ENCODE data around the gene CACHD1. TPM values are rescaled to one million over a fixed set of nuclear protein-coding genes. Genes with fewer than 3 reads are reported as not detected.

The CACHD1 gene
- polyA plus RNA-seq, 1 of the 3 experiments (the other 2 are of a cell fraction), result 2.2 TPM

DNA sequence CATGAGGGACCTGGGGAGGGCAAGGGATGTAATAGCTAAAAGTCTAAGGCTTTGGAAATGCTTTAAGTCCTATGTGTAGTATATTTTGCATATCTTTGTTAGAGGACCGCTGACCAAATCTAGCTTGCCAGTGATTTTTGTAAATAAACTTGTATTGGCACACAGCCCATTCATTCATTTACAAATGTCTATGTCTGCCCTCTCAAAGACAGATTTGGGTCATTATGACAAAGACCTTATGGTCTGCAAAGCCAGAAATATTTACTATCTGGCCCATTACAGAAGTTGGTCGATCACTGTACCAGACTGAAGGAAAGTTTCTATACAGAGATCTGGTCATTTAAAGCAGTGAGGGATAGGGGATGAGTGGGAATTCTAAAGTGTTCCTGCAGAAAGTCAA, 154.9 kb downstream of the CACHD1 start:
- peaks cover 5% of the 10 kb centered on the region; the same call in 1 of the 2 replicates for H4K20me1 ChIP-seq (ENCODE audit: insufficient read depth)
- H3K9me3 ChIP-seq, result no peaks in the 10 kb centered on the region
- ChIA-PET POLR2A (no interaction called here), CTCF (interaction anchor here (0.7 to 1.2 kb wide), 6 partner anchors 12 to 123 kb away, joined by 3 to 4 read pairs (median 3); no protein-coding TSS in a partner anchor)
- no peak overlapping the region for H3K4me3 ChIP-seq (ENCODE audit: low read depth in 2 of 2, low read length in 1 of 2)
- no peaks in the 10 kb centered on the region for H3K9me2 ChIP-seq
- H2AFZ ChIP-seq (ENCODE audit: low read depth), result no peak overlapping the region
- peak; percentile 28 for DNase-seq
- peak; percentile 38; the same call in 1 of the 2 replicates for TF ChIP-seq TCF12 (IDR thresholded peaks at IDR 0.05)
- peak in 1 of 2 experiments; percentile 55; a peak in 2 of 4 replicates for TF ChIP-seq EP300 (IDR thresholded peaks at IDR 0.05; ENCODE audit: borderline replicate concordance in 1 of 2, low read depth in 1 of 2, low read length in 1 of 2)
- no peak for TF ChIP-seq CHD2 (IDR thresholded peaks at IDR 0.05; ENCODE audit: low read length, partially characterized antibody)
- TF ChIP-seq FOSL2 (IDR thresholded peaks at IDR 0.05; ENCODE audit: borderline replicate concordance, low read depth), result no peak
- TF ChIP-seq RCOR1 (IDR thresholded peaks at IDR 0.05; ENCODE audit: low read length), result 0 out of 2 replicates have a peak, but pooled peaks have one; percentile 46
- 26% methylated on average over 2 of the region's 2 CpGs for WGBS (ENCODE audit: low lambda C conversion rate)
- no peaks in the 10 kb centered on the region for H3K27me3 ChIP-seq (ENCODE audit: insufficient read depth)
- H3K9ac ChIP-seq, result no peak overlapping the region
- H3K4me2 ChIP-seq, result 0 out of 2 replicates have a peak overlapping the region, but pooled peaks have one; percentile 19
- peaks cover 5% of the 10 kb centered on the region for H3F3A ChIP-seq (replicated peaks; ENCODE audit: insufficient read depth)
- peaks cover 12 to 27% of the 10 kb centered on the region in 2 experiments; a peak in 3 of 4 replicates for H3K4me1 ChIP-seq (ENCODE audit: control insufficient read depth in 1 of 2, insufficient read depth in 2 of 2, low read depth in 1 of 2, low read length in 1 of 2)
- H3K27ac ChIP-seq (ENCODE audit: low read depth in 2 of 2, low read length in 1 of 2), result peak overlapping the region; percentile 19 to 96; a peak in 3 of 4 replicates
- H3K36me3 ChIP-seq (replicated peaks in 1 of 2; ENCODE audit: control insufficient read depth in 1 of 2, insufficient read depth in 2 of 2, low read length in 1 of 2), result peaks cover 0 to 2% of the 10 kb centered on the region in 2 experiments
- no peaks in the 10 kb centered on the region; the same call in 1 of the 2 replicates for H3K79me2 ChIP-seq (ENCODE audit: insufficient read depth)

DNA sequence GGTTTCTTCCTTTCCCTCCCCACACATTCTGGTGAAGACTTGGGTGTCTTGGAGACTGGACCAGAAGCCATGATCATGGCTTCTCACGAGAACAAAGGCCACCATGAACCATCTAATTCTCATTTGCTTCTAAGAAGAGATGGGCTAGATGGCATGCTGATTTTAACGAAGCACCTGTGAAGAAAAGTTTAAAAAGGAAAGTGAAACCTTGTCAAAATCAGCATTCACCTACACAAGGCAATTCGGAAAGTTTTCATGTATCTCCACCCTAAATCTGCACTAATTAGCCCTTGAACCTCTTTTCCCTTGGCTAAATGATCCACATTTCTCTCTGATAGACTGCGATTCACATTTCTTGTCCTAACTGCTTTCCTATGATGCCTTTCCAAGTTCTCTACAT, 160.7 kb downstream of the CACHD1 start:
- Histone ChIP-seq H3K9me3 (no peaks in the 10 kb centered on the region), H3K27ac (ENCODE audit: low read depth in 2 of 2, low read length in 1 of 2) (no peak overlapping the region), H3K27me3 (ENCODE audit: insufficient read depth) (no peaks in the 10 kb centered on the region), H3K9me2 (no peaks in the 10 kb centered on the region), H2AFZ (ENCODE audit: low read depth) (no peak overlapping the region), H4K20me1 (ENCODE audit: insufficient read depth) (no peaks in the 10 kb centered on the region), H3F3A (replicated peaks; ENCODE audit: insufficient read depth) (no peaks in the 10 kb centered on the region), H3K9ac (no peak overlapping the region), H3K4me2 (no peak overlapping the region), H3K4me3 (ENCODE audit: low read depth in 2 of 2, low read length in 1 of 2) (no peak overlapping the region), H3K36me3 (replicated peaks in 1 of 2; ENCODE audit: control insufficient read depth in 1 of 2, insufficient read depth in 2 of 2, low read length in 1 of 2) (peaks cover 4 to 14% of the 10 kb centered on the region in 2 experiments), H3K79me2 (ENCODE audit: insufficient read depth) (no peaks in the 10 kb centered on the region), H3K4me1 (ENCODE audit: control insufficient read depth in 1 of 2, insufficient read depth in 2 of 2, low read depth in 1 of 2, low read length in 1 of 2) (peaks cover 0 to 5% of the 10 kb centered on the region in 2 experiments; a peak in 3 of 4 replicates)
- ChIA-PET CTCF (no interaction called here), POLR2A (no interaction called here)
- 95% methylated on average over 4 of the region's 4 CpGs for WGBS (ENCODE audit: low lambda C conversion rate)
- TF ChIP-seq EZH2phosphoT487 (IDR thresholded peaks at IDR 0.05; ENCODE audit: borderline replicate concordance, low read depth), result no peak
- TF ChIP-seq RAD21 (IDR thresholded peaks at IDR 0.05; ENCODE audit: low read length), result no peak
- no peak for DNase-seq

DNA sequence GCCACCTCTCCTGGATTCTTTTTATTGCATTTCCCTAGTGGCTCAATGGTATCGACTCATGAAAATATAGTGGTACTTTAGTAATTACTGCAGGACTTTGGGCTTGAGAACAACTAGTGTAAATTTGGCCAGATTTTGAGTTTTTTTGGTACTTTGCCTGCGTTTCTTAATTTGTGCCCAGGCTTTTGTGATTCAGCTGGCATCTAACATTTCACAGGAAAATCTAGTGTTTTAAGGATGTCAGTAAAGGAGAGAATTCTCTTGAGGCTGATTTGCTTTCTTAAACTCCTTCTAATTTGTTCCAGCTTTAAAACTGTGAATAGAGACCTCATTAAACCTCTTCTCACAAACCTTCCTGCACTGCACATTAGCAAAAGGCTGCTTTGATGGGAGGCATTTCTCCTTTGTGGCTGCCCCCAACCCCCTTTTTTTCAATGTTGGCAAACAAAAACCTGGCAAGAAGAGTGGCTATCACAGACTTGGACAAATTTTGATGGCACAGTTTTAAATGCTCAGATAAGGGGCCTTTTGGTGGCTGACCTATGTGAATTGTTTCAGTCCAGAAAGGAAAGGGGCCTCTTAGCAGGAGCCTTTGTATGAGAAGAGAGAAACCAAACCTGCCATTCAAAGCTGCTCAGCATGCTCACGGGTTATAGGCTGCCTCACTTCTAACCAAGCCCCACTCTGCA, 161.6 kb downstream of the CACHD1 start:
- H3K4me2 ChIP-seq, result no peak overlapping the region
- no peak overlapping the region for H2AFZ ChIP-seq (ENCODE audit: low read depth)
- H3K9me3 ChIP-seq, result no peaks in the 10 kb centered on the region
- H3K27me3 ChIP-seq (ENCODE audit: insufficient read depth), result no peaks in the 10 kb centered on the region
- WGBS (ENCODE audit: low lambda C conversion rate), result 93% methylated on average over 3 of the region's 3 CpGs
- H3K79me2 ChIP-seq (ENCODE audit: insufficient read depth), result no peaks in the 10 kb centered on the region
- ChIA-PET CTCF (no interaction called here), POLR2A (no interaction called here)
- peaks cover 4 to 17% of the 10 kb centered on the region in 2 experiments for H3K36me3 ChIP-seq (replicated peaks in 1 of 2; ENCODE audit: control insufficient read depth in 1 of 2, insufficient read depth in 2 of 2, low read length in 1 of 2)
- no peaks in the 10 kb centered on the region for H3K9me2 ChIP-seq
- H3F3A ChIP-seq (replicated peaks; ENCODE audit: insufficient read depth), result no peaks in the 10 kb centered on the region
- H3K4me3 ChIP-seq (ENCODE audit: low read depth in 2 of 2, low read length in 1 of 2), result no peak overlapping the region
- H3K27ac ChIP-seq (ENCODE audit: low read depth in 2 of 2, low read length in 1 of 2), result no peak overlapping the region; a peak in 1 of 4 replicates
- DNase-seq, result no peak
- peaks cover 0 to under 1% of the 10 kb centered on the region in 2 experiments; a peak in 3 of 4 replicates for H3K4me1 ChIP-seq (ENCODE audit: control insufficient read depth in 1 of 2, insufficient read depth in 2 of 2, low read depth in 1 of 2, low read length in 1 of 2)
- H4K20me1 ChIP-seq (ENCODE audit: insufficient read depth), result no peaks in the 10 kb centered on the region
- H3K9ac ChIP-seq, result no peak overlapping the region
- TF ChIP-seq, protein P1, sequence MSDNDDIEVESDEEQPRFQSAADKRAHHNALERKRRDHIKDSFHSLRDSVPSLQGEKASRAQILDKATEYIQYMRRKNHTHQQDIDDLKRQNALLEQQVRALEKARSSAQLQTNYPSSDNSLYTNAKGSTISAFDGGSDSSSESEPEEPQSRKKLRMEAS (IDR thresholded peaks at IDR 0.05; ENCODE audit: low read depth), result no peak
- TF ChIP-seq NRF1 (IDR thresholded peaks at IDR 0.05; ENCODE audit: low read depth, low read length) (no peak), CHD2 (IDR thresholded peaks at IDR 0.05; ENCODE audit: low read length, partially characterized antibody) (no peak), RAD21 (IDR thresholded peaks at IDR 0.05; ENCODE audit: low read length) (no peak), GATA2 (CRISPR knock-in tag; IDR thresholded peaks at IDR 0.05) (no peak), RCOR1 (IDR thresholded peaks at IDR 0.05; ENCODE audit: low read length) (no peak), YY1 (IDR thresholded peaks at IDR 0.05; ENCODE audit: low read depth) (no peak), FOXM1 (IDR thresholded peaks at IDR 0.05; ENCODE audit: low read depth) (no peak), MXI1 (IDR thresholded peaks at IDR 0.05; ENCODE audit: low read depth, low read length) (no peak), GABPA (IDR thresholded peaks at IDR 0.05; ENCODE audit: low read depth) (no peak), RFX5 (IDR thresholded peaks at IDR 0.05; ENCODE audit: low read length) (no peak)
- TF ChIP-seq, protein P2, sequence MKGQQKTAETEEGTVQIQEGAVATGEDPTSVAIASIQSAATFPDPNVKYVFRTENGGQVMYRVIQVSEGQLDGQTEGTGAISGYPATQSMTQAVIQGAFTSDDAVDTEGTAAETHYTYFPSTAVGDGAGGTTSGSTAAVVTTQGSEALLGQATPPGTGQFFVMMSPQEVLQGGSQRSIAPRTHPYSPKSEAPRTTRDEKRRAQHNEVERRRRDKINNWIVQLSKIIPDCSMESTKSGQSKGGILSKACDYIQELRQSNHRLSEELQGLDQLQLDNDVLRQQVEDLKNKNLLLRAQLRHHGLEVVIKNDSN (IDR thresholded peaks at IDR 0.05; ENCODE audit: borderline replicate concordance, low read depth), result no peak
- TF ChIP-seq, protein P3, sequence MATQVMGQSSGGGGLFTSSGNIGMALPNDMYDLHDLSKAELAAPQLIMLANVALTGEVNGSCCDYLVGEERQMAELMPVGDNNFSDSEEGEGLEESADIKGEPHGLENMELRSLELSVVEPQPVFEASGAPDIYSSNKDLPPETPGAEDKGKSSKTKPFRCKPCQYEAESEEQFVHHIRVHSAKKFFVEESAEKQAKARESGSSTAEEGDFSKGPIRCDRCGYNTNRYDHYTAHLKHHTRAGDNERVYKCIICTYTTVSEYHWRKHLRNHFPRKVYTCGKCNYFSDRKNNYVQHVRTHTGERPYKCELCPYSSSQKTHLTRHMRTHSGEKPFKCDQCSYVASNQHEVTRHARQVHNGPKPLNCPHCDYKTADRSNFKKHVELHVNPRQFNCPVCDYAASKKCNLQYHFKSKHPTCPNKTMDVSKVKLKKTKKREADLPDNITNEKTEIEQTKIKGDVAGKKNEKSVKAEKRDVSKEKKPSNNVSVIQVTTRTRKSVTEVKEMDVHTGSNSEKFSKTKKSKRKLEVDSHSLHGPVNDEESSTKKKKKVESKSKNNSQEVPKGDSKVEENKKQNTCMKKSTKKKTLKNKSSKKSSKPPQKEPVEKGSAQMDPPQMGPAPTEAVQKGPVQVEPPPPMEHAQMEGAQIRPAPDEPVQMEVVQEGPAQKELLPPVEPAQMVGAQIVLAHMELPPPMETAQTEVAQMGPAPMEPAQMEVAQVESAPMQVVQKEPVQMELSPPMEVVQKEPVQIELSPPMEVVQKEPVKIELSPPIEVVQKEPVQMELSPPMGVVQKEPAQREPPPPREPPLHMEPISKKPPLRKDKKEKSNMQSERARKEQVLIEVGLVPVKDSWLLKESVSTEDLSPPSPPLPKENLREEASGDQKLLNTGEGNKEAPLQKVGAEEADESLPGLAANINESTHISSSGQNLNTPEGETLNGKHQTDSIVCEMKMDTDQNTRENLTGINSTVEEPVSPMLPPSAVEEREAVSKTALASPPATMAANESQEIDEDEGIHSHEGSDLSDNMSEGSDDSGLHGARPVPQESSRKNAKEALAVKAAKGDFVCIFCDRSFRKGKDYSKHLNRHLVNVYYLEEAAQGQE (IDR thresholded peaks at IDR 0.05; ENCODE audit: low read depth, low read length), result no peak
